ENCODE measurements around the gene DOK5.
"Not testable (repeated sequence)": the region's sequence is repeated elsewhere in the genome, so short reads cannot be mapped to it uniquely, and the experiment has no call there.

The DOK5 gene

GRCh38 chr20:54472607-54473006, 2.8 kb upstream of the DOK5 start:
- no peak for DNase-seq (ENCODE audit: low spot score)

DNA sequence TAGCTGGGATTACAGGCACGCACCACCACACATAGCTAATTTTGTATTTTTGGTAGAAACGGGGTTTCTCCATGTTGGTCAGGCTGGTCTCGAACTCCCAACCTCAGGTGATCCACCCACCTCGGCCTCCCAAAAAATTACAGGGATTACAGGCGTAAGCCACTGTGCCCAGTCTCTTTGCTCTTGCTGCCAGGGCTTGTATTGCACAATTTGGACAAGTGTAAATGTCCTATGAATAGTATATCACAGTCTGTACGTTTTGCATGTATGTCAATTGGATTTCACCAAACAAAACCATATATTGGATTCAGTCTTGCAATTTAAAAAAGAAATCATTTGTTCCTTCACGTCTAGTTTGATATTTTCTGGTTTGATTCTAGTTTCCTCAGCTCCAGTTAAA, 2.1 kb upstream of the DOK5 start:
- DNase-seq (ENCODE audit: low spot score): no peak

- DNase-seq (ENCODE audit: low spot score): no peak
Measured at GRCh38 chr20:54474046-54474445, 1.3 kb upstream of the DOK5 start.

- no peak for DNase-seq (ENCODE audit: low spot score)
Measured at GRCh38 chr20:54474866-54475265, 527 bp upstream of the DOK5 start.

- no peak for DNase-seq (ENCODE audit: low spot score)
Measured at GRCh38 chr20:54476169-54477009, 996 bp downstream of the DOK5 start.

GRCh38 chr20:54477191-54477955, 2.0 kb downstream of the DOK5 start:
- no peak for DNase-seq (ENCODE audit: low spot score)

GRCh38 chr20:54479138-54479906, 3.9 kb downstream of the DOK5 start:
- DNase-seq (ENCODE audit: low spot score): no peak

DNA sequence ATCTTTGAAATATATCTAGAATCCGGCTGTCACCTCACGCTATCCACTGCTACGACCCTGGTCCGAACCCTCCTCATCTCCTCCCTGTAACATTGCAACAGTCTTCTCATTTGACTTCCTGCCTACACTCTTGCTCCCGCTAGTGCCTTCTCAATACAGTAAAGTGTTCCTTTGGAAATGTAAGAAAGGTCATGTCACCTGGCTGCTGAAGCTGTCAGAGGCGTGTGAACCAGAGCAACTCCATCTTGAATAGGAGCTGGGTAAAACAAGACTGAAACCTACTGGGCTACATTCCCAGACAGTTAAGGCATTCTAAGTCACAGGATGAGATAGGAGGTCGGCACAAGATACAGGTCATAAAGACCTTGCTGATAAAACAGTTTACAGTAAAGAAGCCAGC, 4.5 kb downstream of the DOK5 start:
- not testable (repeated sequence) for DNase-seq (ENCODE audit: low spot score)

DNA sequence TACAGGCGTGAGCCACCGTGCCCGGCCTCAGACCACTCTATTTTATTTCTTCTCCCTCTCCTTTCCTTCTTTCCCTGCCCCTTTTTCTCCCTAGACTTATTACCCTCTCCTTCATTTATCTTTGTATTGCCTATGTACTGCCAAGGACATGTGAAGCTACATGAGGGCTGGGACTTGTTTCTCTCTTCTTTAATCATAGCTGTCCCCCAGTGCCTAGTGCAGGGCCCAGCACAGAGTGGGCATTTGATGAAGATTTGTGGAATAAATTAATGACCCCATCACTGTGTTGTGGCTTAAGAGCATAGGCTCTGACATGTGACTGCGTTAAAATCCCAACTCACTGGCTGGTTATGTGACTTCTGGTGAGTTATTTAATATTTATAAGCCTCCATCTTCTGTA, 6.0 kb downstream of the DOK5 start:
- DNase-seq (ENCODE audit: low spot score): no peak

- no peak for DNase-seq (ENCODE audit: low spot score)
Measured at GRCh38 chr20:54485631-54486030, 10.2 kb downstream of the DOK5 start.

DNA sequence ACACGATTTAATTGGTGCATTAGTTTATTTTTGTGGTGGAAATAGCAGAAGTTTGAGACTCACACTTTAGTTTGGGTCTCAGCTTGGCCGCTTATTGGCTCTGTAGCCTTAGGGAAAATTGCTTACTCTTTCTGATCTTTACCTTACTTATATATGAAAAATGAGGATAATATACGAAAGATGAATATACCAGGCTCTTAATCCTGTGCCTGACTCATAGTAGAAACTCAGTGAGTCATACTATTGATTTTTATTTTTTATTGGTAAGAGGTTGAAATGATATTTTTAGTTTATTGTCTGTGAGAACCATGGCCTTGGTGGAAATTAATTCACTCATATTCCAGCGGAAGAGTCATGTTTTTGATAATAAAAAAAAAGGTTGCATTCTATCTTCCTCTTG, 11.2 kb downstream of the DOK5 start:
- no peak for DNase-seq (ENCODE audit: low spot score)

DNA sequence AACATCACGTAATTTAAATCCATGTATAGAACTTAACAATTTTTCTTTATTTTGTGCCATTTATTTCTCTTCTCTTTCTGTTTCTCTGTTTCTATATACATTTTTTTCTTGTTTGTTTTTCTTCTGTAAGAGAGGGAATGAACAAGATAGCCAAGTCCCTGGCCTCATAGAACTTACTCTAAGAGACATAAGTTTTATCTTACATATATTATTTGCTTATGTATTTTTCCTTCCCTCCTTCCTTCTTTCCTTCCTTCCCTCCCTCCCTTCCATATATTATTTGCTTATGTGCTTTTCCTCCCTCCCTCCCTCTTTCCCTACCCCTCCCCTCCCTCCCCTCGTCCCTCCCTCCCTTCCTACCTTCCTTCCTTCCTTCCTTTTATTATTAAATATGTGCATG, 13.0 kb downstream of the DOK5 start:
- no peak for DNase-seq (ENCODE audit: low spot score)

GRCh38 chr20:54491506-54491905, 16.1 kb downstream of the DOK5 start:
- DNase-seq (ENCODE audit: low spot score): no peak

DNA sequence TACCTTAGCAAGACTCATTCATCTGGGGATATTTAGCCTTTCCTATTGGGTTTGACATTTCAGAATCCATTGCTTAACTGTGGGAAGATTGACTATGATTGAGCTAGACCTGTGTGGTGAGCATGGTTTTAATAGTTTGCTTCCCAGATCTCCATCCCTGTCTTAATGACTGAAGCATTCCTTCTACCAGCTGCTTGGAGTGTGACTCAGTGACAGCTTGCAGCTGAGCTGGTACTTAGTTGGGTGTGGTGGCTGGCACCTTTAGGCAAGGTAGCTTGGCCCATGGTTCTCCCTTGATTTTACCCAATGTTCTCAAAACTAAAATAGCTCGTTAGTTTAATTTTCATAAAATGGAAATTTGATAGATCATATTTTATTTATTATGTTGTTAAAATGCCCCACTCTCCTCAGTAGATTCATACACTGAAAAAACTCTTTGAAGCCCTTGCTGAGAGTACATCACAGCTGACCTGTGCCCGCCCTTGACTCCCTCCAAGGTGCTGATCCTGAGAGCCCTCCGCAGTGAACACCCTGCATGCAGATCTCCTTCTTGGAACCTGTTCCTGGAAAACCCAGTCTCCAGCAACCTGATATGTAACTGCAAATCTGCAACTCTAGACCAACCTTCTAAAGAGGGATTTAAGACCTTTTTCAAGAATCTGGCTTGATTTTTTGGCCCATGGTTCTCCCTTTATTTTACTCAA, 19.1 kb downstream of the DOK5 start:
- no peak for DNase-seq (ENCODE audit: low spot score)

DNA sequence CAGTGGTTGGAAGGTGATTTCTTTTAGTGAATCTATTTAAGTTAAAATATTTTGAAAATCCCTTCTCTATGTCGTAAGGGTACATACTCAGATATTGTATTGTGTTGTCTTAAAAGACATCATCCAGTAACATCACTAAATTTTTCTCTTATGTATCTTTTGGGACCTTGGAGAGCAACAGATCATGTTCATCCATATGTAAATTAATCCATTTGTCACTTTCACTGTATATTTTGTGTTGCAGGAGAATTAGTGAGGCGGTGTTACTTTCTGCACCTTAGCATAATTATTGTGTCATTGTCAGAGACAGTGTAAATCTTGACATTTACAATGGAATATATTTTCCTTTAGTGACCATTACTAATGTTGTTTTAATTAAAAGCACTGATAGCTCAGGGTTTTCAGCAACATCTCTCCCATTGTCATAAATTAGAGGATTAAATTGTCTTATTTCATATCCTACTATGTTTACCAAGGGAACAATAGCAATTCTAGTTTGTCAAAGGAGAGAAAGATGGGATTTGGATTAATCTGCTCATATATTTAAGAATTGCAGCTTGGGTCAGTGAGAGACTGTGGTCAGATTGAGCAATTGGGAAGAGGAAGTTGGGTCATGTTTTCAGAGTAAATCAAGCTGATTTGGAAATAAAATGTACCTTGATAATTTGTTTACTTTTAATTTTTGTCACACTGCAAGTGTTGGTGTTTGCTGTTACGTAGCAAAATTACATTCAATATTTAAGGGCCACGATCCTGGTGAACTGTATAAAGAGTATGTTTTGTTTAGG, 22.7 kb downstream of the DOK5 start:
- DNase-seq (ENCODE audit: low spot score): no peak

GRCh38 chr20:54499111-54499510, 23.7 kb downstream of the DOK5 start:
- DNase-seq (ENCODE audit: low spot score): no peak

GRCh38 chr20:54502179-54502578, 26.8 kb downstream of the DOK5 start:
- DNase-seq (ENCODE audit: low spot score): no peak

GRCh38 chr20:54506643-54507042, 31.2 kb downstream of the DOK5 start:
- DNase-seq (ENCODE audit: low spot score): no peak

DNA sequence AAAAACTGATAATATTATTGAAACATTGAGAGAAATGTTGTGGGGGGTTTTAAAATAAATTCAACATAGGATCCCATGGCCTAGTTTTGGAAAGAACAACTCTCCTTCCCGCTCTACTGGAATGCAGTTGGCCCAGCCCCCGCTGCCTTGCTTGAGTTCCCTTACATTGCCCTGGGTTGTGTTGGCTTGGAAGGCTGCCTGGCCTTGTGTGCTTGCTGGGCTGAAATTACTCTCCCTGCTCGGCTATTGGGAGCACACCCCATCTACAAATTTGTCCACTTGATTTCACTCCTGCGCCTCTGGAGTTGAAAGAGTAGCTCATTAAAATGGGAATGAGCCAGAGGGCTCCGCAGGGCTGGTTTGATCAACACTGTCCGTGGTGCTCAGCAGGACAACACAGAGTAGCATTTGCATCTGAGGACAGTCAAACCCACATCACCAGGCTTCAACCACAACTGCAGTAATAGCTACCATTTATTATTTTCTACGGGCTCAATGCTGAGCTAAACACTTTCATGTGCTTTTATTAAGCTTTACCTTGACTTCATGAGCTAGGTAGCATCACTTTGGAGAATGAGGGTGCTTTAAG, 35.2 kb downstream of the DOK5 start:
- no peak for DNase-seq (ENCODE audit: low spot score)

GRCh38 chr20:54512694-54513093, 37.3 kb downstream of the DOK5 start:
- no peak for DNase-seq (ENCODE audit: low spot score)
